ENCODE measurements around the gene SLC22A5.
"Not testable (repeated sequence)": the region's sequence is repeated elsewhere in the genome, so short reads cannot be mapped to it uniquely, and the experiment has no call there.

The SLC22A5 gene

GRCh38 chr5:132437604-132438266, 68.2 kb downstream of the SLC22A5 start:
- TF ChIP-seq CTCF (conservative IDR thresholded peaks at IDR 0.05), result no peak
- H3K27ac ChIP-seq, result no peak overlapping the region

- H3K27ac ChIP-seq, result not testable (repeated sequence)
Observed at GRCh38 chr5:132438267-132438645, 68.7 kb downstream of the SLC22A5 start.

- no peak for TF ChIP-seq CTCF (conservative IDR thresholded peaks at IDR 0.05)
- no peak overlapping the region for H3K27ac ChIP-seq
Observed at GRCh38 chr5:132438917-132439316, 69.4 kb downstream of the SLC22A5 start.

- H3K27ac ChIP-seq, result no peak overlapping the region
- TF ChIP-seq CTCF (conservative IDR thresholded peaks at IDR 0.05), result no peak
Observed at GRCh38 chr5:132439521-132440089, 70.1 kb downstream of the SLC22A5 start.

GRCh38 chr5:132444061-132444460, 74.6 kb downstream of the SLC22A5 start:
- TF ChIP-seq CTCF (conservative IDR thresholded peaks at IDR 0.05), result no peak
- no peak overlapping the region for H3K27ac ChIP-seq

All from VCaP (cell line).